Measurements from ENCODE around the gene STX4.

STX4 gene

GRCh38 chr16:31074814-31075183 is 41.4 kb downstream of the STX4 start:
- no peak for TF ChIP-seq EZH2phosphoT487 (IDR thresholded peaks at IDR 0.05; ENCODE audit: borderline replicate concordance)
- 0 out of 2 replicates have a peak, but pooled peaks have one; percentile 18 for TF ChIP-seq CTCF (conservative IDR thresholded peaks at IDR 0.05; ENCODE audit: low read length)
- Histone ChIP-seq H3K9ac (ENCODE audit: low read depth, low read length, poor library complexity, severe bottlenecking) (peak overlapping the region; percentile 80), H3K4me3 (ENCODE audit: low read length, poor library complexity, severe bottlenecking) (peak overlapping the region; percentile 96), H3K9me3 (ENCODE audit: insufficient read depth, low read depth, low read length) (no peaks in the 10 kb centered on the region), H4K20me1 (ENCODE audit: insufficient read depth, low read length, poor library complexity, severe bottlenecking) (peaks cover 42% of the 10 kb centered on the region), H2AFZ (ENCODE audit: low read length) (peak overlapping the region; percentile 8; the same call in 1 of the 2 replicates), H3K27me3 (ENCODE audit: insufficient read depth, low read length, poor library complexity, severe bottlenecking) (no peaks in the 10 kb centered on the region), H3K36me3 (ENCODE audit: insufficient read depth, low read length) (peaks cover 16% of the 10 kb centered on the region; the same call in 1 of the 2 replicates), H3F3A (ENCODE audit: low read depth) (peaks cover 3% of the 10 kb centered on the region), H3K4me2 (ENCODE audit: low read depth, low read length, poor library complexity, severe bottlenecking) (peak overlapping the region; percentile 77), H3K79me2 (ENCODE audit: insufficient read depth, low read length) (peaks cover 69% of the 10 kb centered on the region), H3K9me2 (replicated peaks; ENCODE audit: low read depth, low read length) (no peaks in the 10 kb centered on the region), H3K4me1 (ENCODE audit: insufficient read depth, low read length, poor library complexity, severe bottlenecking) (peaks cover 21% of the 10 kb centered on the region)

GRCh38 chr16:31076319-31076718 is 43.0 kb downstream of the STX4 start:
- Histone ChIP-seq H2AFZ (ENCODE audit: low read length) (no peak overlapping the region), H3K36me3 (ENCODE audit: insufficient read depth, low read length) (peaks cover 19% of the 10 kb centered on the region; the same call in 1 of the 2 replicates), H3K9ac (ENCODE audit: low read depth, low read length, poor library complexity, severe bottlenecking) (no peak overlapping the region), H3K9me3 (ENCODE audit: insufficient read depth, low read depth, low read length) (no peaks in the 10 kb centered on the region), H3K4me2 (ENCODE audit: low read depth, low read length, poor library complexity, severe bottlenecking) (no peak overlapping the region), H3F3A (ENCODE audit: low read depth) (peaks cover 3% of the 10 kb centered on the region), H3K4me3 (ENCODE audit: low read length, poor library complexity, severe bottlenecking) (peak overlapping the region; percentile 96), H4K20me1 (ENCODE audit: insufficient read depth, low read length, poor library complexity, severe bottlenecking) (peaks cover 46% of the 10 kb centered on the region), H3K27me3 (ENCODE audit: insufficient read depth, low read length, poor library complexity, severe bottlenecking) (no peaks in the 10 kb centered on the region), H3K79me2 (ENCODE audit: insufficient read depth, low read length) (peaks cover 71% of the 10 kb centered on the region), H3K4me1 (ENCODE audit: insufficient read depth, low read length, poor library complexity, severe bottlenecking) (peaks cover 18% of the 10 kb centered on the region), H3K9me2 (replicated peaks; ENCODE audit: low read depth, low read length) (no peaks in the 10 kb centered on the region)
- TF ChIP-seq EZH2phosphoT487 (IDR thresholded peaks at IDR 0.05; ENCODE audit: borderline replicate concordance): no peak
- no peak for TF ChIP-seq CTCF (conservative IDR thresholded peaks at IDR 0.05; ENCODE audit: low read length)

- H3K79me2 ChIP-seq (ENCODE audit: insufficient read depth, low read length): peaks cover 64% of the 10 kb centered on the region
- no peaks in the 10 kb centered on the region for H3K9me2 ChIP-seq (replicated peaks; ENCODE audit: low read depth, low read length)
- no peaks in the 10 kb centered on the region for H3K27me3 ChIP-seq (ENCODE audit: insufficient read depth, low read length, poor library complexity, severe bottlenecking)
- no peak overlapping the region for H3K9ac ChIP-seq (ENCODE audit: low read depth, low read length, poor library complexity, severe bottlenecking)
- TF ChIP-seq CTCF (conservative IDR thresholded peaks at IDR 0.05; ENCODE audit: low read length): no peak
- no peak for TF ChIP-seq EZH2phosphoT487 (IDR thresholded peaks at IDR 0.05; ENCODE audit: borderline replicate concordance)
- peaks cover 19% of the 10 kb centered on the region; the same call in 1 of the 2 replicates for H3K36me3 ChIP-seq (ENCODE audit: insufficient read depth, low read length)
- H3K4me2 ChIP-seq (ENCODE audit: low read depth, low read length, poor library complexity, severe bottlenecking): no peak overlapping the region
- H3K4me3 ChIP-seq (ENCODE audit: low read length, poor library complexity, severe bottlenecking): no peak overlapping the region
- H4K20me1 ChIP-seq (ENCODE audit: insufficient read depth, low read length, poor library complexity, severe bottlenecking): peaks cover 47% of the 10 kb centered on the region
- H2AFZ ChIP-seq (ENCODE audit: low read length): no peak overlapping the region
- peaks cover 11% of the 10 kb centered on the region for H3K4me1 ChIP-seq (ENCODE audit: insufficient read depth, low read length, poor library complexity, severe bottlenecking)
- H3F3A ChIP-seq (ENCODE audit: low read depth): peaks cover 3% of the 10 kb centered on the region
- H3K9me3 ChIP-seq (ENCODE audit: insufficient read depth, low read depth, low read length): no peaks in the 10 kb centered on the region
Measured at GRCh38 chr16:31077024-31077423, 43.7 kb downstream of the STX4 start.
